GM12892 (cell line): ENCODE measurements around the gene NAPEPLD.
"Not testable (repeated sequence)": the region's sequence is repeated elsewhere in the genome, so short reads cannot be mapped to it uniquely, and the experiment has no call there.

Source experiments
- DNase-seq: peaks from one replicate; pipeline ENCODE4 v3.0.0; 2011; ENCODE audit not compliant: insufficient read length
- FAIRE-seq: peaks from 2 replicates; lab custom pipeline; 2011; peaks lifted over from hg19 to GRCh38; lab: Jason Lieb, UNC
- POLR2A ChIP-seq: IDR thresholded peaks from 2 replicates; pipeline ENCODE4 v1.6.1; 2011; ENCODE audit warnings: low read depth, low read length, control low read depth
- POLR2AphosphoS5 ChIP-seq: IDR thresholded peaks from 2 replicates; pipeline ENCODE4 v1.6.1; 2011; ENCODE audit warnings: low read depth, low read length, control low read depth
- TAF1 ChIP-seq: IDR thresholded peaks from 2 replicates; pipeline ENCODE4 v1.6.1; 2011; ENCODE audit warnings: low read depth, mild to moderate bottlenecking, control low read depth, low read length, borderline replicate concordance

NAPEPLD gene

DNA sequence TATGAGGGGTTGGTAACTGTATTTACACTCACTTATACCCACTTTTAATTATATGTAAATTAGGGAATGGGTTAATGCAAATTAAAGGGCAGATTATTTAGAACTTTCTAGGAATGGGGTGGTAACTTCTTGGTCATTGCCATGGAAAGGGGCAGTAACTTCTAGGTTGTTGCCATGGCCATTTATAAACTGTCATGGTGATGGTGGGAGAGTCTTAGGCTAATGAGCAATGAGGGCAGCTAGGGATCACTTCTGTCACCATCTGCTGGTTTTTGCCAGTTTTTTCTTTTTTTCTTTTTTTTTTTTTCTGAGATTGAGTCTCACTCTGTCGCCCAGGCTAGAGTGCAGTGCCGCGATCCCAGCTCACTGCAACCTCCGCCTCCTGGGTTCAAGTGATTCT lies 33.1 kb downstream of the NAPEPLD start:
- TF ChIP-seq TAF1 (no peak), POLR2A (no peak), POLR2AphosphoS5 (no peak)
- FAIRE-seq (no peak), DNase-seq (no peak)

DNA sequence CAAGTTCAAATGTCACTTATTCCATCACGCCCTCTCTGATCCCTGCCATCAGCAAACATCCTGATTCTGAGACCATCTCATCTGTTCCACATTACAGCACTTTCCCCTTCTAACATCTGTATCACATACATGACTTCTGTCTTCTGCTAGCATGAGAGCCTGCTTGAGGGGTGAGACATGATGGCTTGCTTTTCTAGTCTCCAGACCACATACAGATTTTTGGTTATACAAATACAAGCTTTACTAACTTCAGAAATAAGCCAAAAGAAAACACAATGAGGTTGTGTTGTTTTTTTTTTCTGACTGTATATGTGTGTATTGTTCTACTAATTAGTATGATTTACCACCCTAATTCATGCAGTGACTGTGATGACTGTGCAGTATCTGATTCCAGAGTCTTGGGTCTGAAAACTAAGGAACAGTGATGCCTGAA lies 34.3 kb downstream of the NAPEPLD start:
- no peak for DNase-seq
- TF ChIP-seq TAF1 (no peak), POLR2A (no peak), POLR2AphosphoS5 (no peak)
- no peak for FAIRE-seq

DNA sequence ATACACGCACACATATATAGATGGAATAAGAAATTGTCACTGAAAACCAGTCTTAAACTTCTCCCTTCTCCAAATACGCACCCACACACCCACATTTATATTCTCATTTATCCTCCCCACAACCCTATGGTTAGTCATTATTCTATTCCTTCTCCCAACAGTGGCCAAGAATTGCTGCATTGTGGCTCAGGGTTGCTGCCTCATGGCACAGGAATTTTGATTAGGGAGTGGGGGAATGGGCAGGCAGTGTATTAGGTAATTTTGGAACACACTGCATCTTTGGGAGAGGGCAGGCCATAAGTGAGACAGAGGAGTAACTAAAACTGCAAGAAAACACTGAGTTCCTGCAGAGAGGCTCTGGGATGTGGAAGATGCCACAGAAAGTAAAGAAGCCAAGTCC lies 35.7 kb downstream of the NAPEPLD start:
- TF ChIP-seq TAF1: no peak
- no peak for TF ChIP-seq POLR2AphosphoS5
- no peak for TF ChIP-seq POLR2A
- DNase-seq (no peak), FAIRE-seq (no peak)

- not testable (repeated sequence) for DNase-seq, FAIRE-seq
Measured at GRCh38 chr7:103106703-103107070, 42.2 kb downstream of the NAPEPLD start.

GRCh38 chr7:103106005-103106702 lies 42.7 kb downstream of the NAPEPLD start:
- DNase-seq (no peak), FAIRE-seq (no peak)
- TF ChIP-seq POLR2A (no peak), TAF1 (no peak), POLR2AphosphoS5 (no peak)

DNA sequence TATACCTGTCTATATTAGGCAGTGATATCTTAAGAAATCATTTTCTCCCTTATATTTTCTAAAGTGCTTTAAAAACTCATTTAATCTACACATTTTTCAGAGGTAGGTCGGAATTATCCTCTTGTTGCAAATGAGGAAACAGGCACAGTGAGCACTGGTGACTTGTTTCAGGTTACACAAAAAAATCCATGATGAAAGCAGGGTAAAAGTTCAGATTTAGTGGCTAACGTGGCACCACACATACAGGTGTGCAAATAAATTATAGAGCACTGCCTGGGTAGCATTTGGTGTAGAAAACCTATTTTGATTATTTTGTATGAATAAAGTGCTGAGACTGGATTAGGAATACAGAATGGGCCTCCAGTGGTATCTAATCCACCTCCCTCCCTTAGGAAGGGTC lies 47.4 kb downstream of the NAPEPLD start:
- DNase-seq (no peak), FAIRE-seq (no peak)
- no peak for TF ChIP-seq POLR2A

GRCh38 chr7:103100348-103100747 lies 48.6 kb downstream of the NAPEPLD start:
- no peak for DNase-seq
- no peak for FAIRE-seq
- no peak for TF ChIP-seq POLR2AphosphoS5
- TF ChIP-seq TAF1: no peak
- no peak for TF ChIP-seq POLR2A

DNA sequence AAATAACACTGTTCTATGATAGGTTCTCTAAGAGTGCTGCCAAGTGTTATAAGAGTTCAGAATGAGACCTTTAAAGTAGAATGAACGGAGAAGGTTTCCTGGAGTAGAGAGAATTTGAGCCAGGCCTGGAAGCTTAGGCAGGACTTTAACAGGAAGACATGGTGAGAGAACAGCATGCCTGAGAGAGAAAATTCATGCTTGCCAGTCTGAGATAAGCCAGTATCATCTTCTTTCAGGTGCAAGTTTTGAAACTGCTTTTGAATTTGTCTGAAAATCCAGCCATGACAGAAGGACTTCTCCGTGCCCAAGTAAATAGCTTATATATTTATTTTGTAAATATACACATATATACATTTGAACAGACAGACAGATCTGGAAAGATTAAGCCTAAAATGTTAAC lies 51.9 kb downstream of the NAPEPLD start:
- DNase-seq: no peak
- TF ChIP-seq POLR2A (no peak), TAF1 (no peak), POLR2AphosphoS5 (no peak)
- no peak for FAIRE-seq

DNA sequence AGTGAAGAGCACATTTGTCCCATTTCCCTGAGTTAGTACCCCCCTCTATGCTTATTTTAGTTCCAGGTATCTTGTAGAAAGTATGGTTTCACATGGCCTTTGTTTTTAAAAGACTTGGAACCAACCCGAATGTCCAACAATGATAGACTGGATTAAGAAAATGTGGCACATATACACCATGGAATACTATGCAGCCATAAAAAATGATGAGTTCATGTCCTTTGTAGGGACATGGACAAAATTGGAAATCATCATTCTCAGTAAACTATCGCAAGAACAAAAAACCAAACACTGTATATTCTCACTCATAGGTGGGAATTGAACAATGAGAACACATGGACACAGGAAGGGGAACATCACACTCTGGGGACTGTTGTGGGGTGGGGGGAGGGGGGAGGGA lies 53.3 kb downstream of the NAPEPLD start:
- FAIRE-seq, DNase-seq: not testable (repeated sequence)

DNA sequence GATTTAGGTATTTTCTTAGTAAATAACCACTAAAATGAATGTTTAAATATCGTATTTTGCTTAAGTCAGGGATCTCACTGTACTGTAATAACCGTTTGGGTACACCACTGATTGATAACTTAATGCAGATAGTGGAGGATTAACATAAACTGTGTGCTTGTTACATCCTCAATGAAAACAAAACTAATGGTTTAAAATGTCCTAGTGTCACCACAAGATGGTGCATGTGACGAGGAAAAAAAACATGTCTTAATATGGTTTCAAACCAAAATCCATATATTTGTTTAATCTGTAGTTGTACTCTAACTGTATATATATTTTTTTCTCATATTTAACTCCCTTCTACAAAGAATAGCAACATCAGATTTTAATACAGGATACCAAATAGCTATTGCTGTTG lies 54.8 kb downstream of the NAPEPLD start:
- no peak for TF ChIP-seq POLR2A
- no peak for TF ChIP-seq POLR2AphosphoS5
- TF ChIP-seq TAF1: no peak
- no peak for DNase-seq
- FAIRE-seq: no peak

DNA sequence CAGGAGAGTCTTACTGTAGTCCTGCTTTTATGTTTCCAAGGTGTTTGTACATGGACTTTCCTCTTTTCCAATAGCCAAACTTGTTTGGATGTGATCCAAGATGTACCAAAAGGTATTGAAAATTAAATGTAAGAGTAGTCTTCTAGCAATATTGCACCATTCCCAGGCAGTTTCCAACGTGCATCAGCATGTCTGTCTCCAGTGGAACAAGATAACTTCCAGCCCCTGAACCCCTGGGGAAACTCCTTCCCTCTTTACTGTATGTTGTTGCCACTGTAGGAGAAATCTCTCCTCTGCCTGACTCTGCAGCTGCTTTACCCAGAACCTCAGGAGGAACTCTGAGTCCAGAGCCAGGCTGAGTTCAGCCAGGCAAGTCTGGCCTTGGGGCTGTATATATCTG lies 55.5 kb downstream of the NAPEPLD start:
- FAIRE-seq: no peak
- DNase-seq: no peak
- no peak for TF ChIP-seq POLR2AphosphoS5
- no peak for TF ChIP-seq POLR2A
- no peak for TF ChIP-seq TAF1

- FAIRE-seq, DNase-seq: not testable (repeated sequence)
Measured at GRCh38 chr7:103092321-103092720, 56.6 kb downstream of the NAPEPLD start.

DNA sequence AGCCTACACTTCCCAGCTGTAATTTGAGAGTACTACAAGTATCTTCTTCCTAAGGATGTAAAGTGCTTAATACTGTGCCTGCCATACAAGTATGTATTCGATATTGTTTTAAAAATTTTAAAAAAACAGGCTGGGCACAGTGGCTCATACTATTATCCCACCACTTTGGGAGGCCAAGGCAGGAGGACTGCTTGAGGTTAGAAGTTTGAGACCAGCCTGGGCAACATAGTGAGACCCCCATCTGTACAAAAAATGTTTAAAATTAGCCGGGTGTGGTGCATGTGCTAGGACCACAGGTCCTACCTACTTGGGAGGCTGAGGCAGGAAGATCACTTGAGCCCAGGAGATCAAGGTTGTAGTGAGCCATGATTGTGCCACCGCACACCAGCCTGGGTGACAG lies 65.7 kb downstream of the NAPEPLD start:
- no peak for DNase-seq
- no peak for FAIRE-seq
- no peak for TF ChIP-seq POLR2AphosphoS5
- TF ChIP-seq TAF1: no peak
- no peak for TF ChIP-seq POLR2A
